Esophagus squamous epithelium (tissue), 4 donors: Measurements from ENCODE around the gene TCP11.

Source experiments
- POLR2A ChIP-seq, 4 donors: fragments of 450-650 bp; IDR thresholded peaks; one replicate each; pipeline ENCODE4 v1.6.1; 2017; ENCODE audit warnings: antibody characterized with exemption in 4 of 4, mild to moderate bottlenecking in 4 of 4, moderate library complexity in 3 of 4
- TF ChIP-seq, protein P1 (sequence below), 6 experiments: fragments of 450-650 bp in 4 of 6; fragments of 200-600 bp in 2 of 6; sonication (generic) in 2 of 6; IDR thresholded peaks; one replicate each; pipeline ENCODE4 v1.5.1; 2016 to 2019; ENCODE audit warnings: antibody characterized with exemption in 6 of 6, mild to moderate bottlenecking in 4 of 6, moderate library complexity in 4 of 6

DNA sequence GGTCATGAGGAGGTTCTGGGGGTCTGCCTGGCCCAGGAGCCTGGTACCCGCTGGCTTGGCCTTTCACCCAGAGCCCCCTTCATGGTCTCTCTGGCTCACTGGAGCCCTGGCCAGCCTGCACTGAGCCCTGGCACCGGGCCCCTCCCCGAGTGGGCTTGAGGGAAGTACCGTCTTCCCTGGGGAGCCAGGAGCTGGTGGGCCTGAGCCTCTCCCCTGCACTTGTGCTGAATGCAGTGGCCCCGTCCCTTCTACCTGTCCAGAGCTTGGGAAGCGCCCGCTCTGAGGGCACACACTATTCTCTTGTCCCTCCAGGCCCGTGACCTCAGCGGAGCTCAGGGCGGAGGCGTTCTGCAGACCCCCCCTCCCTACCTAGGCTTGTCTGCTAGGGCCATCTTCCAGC, 62.2 kb downstream of the TCP11 start:
- TF ChIP-seq, protein P1, sequence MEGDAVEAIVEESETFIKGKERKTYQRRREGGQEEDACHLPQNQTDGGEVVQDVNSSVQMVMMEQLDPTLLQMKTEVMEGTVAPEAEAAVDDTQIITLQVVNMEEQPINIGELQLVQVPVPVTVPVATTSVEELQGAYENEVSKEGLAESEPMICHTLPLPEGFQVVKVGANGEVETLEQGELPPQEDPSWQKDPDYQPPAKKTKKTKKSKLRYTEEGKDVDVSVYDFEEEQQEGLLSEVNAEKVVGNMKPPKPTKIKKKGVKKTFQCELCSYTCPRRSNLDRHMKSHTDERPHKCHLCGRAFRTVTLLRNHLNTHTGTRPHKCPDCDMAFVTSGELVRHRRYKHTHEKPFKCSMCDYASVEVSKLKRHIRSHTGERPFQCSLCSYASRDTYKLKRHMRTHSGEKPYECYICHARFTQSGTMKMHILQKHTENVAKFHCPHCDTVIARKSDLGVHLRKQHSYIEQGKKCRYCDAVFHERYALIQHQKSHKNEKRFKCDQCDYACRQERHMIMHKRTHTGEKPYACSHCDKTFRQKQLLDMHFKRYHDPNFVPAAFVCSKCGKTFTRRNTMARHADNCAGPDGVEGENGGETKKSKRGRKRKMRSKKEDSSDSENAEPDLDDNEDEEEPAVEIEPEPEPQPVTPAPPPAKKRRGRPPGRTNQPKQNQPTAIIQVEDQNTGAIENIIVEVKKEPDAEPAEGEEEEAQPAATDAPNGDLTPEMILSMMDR (IDR thresholded peaks at IDR 0.05): no peak
- no peak for TF ChIP-seq POLR2A (IDR thresholded peaks at IDR 0.05)
